ENCODE data around the gene CCDC122.

The CCDC122 gene

DNA sequence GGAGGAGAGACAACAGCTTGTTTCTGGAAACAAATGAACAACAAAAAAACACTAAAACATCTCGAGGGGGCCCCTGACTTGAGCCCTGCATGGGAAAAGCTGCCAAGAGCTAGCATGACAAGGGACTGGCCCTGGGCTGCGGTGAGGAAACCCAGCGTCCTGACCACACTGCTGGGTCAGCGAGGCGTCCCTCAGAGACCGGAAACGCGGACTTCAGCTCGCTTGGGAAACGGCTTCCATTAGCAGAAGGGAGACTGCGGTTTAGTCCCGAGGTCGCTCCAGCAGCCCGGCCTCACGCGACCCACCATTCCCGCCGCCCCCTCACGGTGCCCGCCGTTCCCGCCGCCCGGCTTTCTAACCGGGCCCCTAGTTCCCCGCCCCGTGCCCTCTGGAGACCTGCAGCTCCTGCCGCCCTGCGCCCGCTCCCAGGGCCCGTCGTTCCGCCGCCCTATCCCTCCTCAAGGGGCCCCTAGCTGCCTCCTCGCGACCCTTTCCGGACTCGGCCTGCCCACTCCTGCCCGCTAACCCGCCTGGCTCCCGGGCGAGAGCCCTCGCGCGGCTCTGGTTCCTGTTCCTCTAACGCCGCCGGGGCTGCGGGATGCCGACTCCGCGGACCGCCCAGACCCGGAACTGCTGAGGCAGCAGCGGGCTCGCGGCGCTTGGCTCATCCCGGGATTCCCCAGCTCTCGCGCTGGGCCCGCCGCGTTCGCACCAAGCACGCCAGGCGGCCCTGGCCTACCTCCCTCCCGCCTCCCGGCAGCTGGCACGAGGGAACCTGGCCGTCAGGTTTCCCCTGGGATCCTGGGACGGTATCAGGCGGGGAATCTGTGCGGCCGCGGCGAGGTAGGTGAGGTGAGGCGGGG is at the start of gene CCDC122:
Gene CCDC122 (minus strand): TSS at position 849 of the 863 bp plus-strand sequence. CDS start 10,364 bp downstream, outside the sequence.
- peak; percentile 67 to 69 for DNase-seq

DNA sequence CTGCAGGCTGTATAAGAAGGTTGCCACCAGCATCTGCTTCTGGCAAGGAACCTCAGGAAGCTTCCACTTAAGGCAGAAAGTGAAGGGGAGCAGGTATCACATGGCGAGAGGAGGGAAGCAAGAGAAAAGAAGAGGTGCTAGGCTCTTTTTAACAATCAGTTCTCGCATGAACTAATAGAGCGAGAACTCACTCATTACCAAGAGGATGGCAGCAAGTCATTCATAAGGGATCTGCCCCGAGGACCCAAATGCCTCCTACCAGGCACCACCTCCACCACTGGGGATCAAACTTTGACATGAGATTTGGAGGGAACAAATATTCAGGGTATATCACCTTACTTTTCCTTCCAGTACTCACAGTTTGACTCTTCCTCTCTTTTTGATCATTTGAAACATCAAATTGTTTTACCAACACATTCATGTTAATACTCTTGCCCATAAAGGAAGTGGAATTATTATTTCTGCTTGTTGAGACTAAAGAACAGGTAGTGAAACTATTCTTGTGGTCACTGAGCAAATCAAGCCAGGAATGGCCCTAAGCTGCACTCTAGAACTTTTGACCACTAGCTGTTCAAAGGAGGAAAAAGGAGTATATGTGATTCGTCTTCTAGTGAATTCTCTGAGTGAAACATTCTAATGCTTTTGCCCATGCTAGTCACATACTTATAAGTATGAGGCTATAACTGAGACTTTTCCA is 45.2 kb upstream of the CCDC122 start:
- DNase-seq = no peak

DNA sequence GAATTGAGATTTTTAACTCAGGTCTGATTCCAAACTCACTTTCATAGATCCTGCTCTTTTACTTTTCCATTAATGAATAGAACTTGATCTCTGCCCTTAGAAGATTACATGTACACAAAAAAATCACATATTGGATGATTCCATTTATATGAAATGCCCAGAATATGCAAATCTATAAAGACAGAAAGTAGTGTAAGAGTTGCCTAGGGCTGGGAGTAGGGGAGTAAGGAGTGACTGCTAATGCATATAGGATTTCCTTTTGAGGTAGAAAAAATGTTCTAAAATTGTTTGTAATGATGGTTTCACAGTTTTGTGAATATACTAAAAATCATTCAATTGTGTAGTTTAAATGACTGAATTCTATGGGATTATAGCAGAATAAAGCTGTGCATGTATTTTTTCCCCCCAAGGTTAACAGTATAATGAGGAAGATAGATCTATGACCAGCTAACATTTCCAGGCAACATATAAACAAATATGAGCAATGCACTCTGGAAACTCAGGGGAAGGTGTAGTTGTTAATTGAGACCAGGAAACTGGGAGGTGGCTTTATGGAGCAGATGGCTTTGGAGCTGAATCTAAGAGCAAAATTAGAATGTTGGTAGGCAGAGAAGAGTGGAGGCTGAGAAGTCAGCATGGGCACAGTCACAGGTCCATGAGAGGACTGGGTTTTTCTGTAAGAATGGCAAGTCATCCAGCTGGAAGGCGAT is 41.6 kb upstream of the CCDC122 start:
- no peak for DNase-seq

DNA sequence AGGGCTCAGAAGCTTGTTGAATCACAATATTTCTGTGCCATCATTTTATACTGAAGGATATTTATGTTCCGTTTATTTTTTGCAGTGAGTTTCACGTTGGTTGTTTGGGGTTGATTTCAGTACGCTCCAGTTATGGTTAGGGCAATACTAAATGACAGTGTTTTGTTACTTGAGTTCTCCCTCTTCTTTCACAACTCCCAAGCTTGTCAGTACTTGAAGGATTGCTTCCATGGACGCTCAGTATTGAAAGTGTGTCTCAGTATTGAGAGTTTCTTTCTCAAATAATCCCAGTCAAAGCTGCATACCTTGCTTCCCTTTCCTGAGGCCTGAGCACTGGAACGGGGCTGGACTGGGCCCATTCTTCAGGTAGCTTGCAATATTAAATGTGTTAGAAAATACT is 39.1 kb upstream of the CCDC122 start:
- DNase-seq = no peak

DNA sequence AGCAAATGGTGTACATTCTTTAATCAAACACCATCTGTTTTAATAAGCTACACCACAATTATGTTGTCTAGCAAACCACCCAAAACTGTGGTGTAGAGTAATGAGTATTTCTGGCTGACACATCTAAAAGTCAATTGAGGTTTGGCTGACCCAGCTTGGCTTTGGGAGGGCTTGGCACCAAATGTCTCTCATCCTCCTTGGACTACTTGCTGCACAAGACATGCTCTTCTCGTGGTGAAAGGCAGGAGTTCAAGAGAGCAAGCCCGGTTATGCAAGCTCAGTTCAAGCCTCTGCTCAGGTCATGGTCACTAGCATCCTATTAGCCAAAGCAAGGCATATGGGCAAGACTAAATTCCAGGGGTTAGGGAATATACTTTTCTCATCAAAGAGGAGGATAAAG is 37.3 kb upstream of the CCDC122 start:
- no peak for DNase-seq

DNA sequence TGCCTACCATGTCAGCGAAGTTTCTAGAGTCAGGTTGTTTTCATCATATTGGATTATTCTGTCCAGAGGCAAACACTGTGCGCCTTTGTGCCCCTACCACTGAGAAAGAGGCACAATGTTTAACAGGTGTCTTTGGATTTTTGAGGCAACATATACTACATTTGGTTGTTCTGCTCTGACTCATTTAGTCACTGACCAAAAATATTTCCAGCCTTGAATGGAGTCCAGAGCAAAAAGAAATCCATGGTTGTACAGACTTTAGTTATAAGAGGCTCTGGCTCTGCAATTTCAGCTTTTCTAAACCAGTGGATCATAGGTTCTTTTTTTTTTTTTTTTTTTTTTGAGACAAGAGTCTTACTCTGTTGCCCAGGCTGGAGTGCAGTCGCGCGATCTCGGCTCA is 35.9 kb upstream of the CCDC122 start:
- no peak for DNase-seq

DNA sequence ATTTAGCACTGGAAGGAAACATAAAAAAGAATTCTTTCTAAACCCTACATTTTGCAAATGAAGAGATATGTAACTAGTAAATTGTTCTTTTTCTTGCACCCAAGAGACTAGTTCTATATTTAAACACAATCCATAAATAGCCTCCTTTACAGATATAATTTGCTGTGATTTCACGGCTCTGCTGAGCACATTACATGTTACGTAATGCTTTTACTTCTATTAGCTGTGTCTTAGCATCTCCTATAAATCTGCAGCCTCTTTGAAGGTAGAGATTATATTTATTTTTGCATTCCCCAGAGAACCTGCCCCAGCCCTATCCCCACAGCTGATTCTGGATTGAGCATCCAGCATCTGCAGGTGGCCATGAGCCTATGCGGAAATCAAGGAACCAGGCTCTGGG is 32.3 kb upstream of the CCDC122 start:
- no peak for DNase-seq

DNA sequence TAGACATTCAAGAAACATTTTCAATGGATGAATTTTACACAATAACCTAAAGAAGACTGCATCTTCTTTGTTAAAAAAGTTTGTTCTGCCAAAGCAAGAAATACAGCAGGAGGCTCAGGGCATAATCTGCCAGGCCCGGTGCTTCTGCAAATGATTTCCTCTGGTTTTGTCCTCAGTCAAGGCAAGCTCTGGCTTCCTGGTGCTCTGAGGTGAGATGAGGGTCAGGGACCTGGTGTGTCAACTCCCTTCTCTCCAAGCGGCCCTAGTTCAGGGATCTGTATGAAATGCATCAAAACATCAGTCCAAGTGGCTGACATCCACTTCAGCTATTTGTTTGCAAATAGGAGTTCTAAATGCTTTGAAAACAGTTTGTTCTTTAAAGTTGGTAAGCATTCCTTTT is 31.7 kb upstream of the CCDC122 start:
- no peak for DNase-seq

DNA sequence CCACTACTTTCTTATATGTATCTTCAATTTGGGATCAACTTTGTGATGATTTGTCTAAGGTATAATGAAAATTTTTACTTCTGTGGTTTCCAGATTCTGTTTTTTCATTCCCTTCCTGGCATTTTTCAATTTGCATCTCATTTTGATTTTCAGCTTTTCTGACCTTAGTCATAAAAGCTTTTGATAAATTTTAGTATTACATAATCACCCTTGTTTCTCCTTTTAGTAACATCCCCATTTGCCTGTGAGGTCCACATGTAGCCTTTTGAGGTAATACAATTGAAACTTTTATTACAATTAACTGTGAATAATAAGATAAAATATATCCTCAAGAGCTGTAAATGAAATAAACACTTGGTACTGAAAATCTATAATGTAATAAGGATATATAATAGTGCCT is 31.3 kb upstream of the CCDC122 start:
- no peak for DNase-seq

DNA sequence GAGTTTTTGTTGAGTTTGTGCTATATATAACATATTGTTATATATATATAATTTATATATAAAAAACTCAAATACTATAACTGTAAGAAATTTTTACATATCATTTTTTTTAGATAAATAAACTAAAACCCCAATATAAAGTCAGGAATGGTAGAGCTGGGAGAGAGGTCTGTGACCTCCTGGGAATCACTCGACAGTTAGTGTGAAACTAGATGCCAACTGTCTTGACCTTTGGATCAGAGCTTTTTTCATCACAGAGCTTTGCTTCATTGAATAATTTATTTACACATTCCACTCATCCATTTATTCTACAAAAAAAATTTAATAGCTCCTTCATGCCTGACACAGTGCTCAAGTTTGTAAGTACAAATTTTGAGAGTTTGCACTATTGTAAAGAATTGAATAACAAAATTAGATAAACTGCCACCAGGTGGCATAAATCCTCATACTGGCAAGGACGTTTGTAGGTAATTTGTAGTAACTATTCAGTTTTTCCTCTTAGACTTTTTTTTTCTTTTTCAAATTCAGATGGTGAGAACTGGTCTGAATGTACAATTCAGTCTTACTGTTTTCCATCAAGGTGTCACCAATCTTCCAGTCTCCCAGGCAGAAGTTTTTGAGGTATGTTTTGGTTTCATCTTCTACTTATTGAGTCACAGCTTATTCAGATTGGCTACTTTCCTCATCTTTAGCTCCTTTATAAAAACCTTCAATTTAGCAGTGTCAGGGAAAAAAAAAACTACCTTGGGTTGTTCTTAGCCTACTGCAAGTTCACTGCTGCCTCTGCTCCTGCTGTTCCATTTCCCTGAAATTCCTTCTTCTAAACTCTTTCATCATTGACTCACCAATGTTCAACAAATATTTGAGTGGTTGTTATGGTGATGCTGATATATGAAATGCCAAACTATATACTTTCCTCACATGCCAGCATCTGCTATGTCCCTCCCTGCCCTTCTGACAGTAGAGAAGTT is 28.9 kb upstream of the CCDC122 start:
- no peak for DNase-seq

DNA sequence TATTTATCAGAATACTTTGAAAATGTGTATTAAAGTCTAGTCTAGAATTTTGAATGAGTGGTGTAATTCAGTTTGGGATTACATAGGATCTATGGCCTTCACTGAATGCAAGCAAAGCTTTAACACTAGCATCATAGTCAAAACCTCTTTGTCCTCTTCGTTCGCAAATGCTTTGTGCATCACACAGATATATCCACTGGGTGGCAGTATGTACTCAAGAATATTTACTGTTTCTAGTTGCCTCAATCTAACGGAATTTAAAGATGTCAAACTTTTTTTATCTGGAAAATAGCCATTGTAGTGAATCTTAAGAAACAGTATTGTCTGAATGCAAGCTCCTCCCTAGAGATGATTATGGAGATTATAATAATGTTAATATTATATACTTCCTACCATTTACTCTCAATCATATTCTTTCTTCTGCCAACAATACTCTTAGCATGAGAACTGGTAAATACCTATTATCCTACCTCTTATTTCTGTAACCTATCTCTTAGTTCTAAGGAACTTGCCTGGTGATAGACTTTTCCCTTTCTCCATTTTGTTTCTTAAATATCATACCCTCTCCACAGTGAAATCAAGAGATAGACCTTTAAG is 26.0 kb upstream of the CCDC122 start:
- peak; percentile 2 to 18 for DNase-seq

DNA sequence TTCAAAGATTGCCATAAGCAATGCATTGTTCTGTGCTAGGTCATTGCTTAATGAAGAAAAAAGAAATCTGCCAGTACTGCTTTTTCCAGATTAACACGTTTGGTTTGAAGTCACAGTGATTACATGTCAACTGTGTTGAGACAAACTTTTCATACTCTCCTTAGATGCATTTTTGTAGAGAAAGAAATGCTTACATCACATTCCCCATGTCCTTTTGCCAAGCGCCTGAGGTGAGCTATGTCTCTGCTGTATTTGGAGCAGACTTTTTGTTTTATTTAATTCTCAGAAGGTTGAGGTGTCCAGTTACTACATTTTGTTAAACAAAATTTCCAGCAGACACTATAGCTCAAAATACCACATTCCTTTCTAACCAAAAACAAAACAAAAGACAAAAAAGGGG is 16.4 kb upstream of the CCDC122 start:
- no peak for DNase-seq

DNA sequence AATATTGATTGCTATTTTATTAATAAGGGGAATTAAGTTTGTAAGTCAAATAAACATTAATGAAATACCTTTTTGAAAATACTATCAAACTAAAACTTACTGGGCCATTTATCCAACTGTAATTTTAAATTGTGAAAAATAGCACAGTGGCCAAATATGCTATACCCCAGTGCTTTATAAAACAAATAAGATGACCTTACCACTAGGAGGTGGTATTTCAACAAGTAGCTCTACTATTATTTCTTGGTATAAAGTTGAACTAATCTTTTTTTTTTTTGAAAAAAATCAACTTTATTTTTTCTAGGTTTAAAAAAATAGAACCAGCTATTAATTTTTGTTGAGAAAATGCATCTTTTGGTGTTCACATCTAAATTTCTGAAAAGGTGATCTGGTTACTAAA is 14.9 kb upstream of the CCDC122 start:
- no peak for DNase-seq

DNA sequence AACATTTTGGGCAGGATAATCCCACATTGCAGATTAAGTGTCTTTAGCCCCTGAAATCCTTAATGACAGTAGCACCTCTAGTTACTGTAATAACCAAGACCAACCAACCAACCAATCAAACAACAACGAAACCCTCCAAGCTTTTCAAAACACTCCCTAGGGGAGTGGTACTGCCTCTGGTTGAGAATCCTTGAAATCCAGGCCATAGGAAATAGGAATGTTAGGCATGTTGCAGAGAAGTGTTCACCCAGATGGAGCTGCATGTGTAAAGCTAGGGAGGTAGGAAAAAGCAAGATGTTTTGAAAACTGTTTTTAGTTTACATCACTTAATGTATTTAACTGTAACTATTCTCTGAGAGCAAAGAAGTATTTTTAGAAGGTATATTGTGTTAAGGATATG is 4.7 kb upstream of the CCDC122 start:
- no peak for DNase-seq

DNA sequence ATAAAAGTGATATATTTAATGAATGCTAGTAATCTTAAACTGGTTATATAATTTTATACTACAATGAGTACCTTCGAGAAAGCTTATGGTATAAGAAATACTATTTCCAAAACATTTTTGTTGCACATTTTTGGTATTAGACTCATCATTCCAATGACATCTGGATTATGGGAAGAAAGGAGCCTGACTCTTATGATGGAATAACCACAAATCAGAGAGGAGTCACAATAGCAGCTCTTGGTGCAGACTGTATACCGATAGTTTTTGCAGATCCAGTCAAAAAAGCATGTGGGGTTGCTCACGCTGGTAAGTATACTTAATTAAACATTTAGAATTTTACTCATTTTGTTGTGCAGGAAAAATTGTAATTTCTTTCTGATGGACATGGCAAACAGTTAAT is 4.1 kb upstream of the CCDC122 start:
- no peak for DNase-seq

DNA sequence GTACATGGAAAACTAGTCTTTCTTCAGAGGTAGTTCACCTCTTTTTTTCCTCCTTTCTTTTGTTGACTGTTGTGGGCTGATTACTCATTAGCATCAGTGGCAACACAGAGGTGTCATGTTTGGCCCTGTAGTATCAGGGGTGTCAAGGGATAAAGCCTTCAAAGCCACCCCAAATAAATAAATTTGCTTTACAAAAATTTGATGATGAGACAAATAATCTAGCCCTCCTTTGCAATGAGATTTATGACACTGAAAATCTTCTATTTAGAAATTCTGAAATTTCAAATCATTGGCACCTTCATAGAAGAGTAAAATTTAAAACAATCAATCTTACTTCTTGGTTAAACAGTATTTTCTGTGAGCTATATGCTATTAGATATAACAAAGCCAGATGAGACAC is 2.0 kb upstream of the CCDC122 start:
- DNase-seq = no peak

DNA sequence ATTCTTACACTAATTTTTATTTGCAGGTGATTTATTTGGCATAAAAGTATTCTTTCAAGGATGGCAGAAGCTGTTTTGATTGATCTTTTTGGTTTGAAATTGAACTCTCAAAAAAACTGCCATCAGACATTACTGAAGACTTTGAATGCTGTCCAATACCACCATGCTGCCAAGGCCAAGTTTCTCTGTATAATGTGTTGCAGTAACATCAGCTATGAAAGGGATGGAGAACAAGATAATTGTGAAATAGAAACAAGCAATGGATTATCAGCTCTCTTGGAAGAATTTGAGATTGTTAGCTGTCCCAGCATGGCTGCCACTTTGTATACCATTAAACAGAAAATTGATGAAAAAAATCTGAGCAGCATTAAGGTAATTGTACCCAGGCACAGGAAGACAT is 1.4 kb upstream of the CCDC122 start:
- no peak for DNase-seq

DNA sequence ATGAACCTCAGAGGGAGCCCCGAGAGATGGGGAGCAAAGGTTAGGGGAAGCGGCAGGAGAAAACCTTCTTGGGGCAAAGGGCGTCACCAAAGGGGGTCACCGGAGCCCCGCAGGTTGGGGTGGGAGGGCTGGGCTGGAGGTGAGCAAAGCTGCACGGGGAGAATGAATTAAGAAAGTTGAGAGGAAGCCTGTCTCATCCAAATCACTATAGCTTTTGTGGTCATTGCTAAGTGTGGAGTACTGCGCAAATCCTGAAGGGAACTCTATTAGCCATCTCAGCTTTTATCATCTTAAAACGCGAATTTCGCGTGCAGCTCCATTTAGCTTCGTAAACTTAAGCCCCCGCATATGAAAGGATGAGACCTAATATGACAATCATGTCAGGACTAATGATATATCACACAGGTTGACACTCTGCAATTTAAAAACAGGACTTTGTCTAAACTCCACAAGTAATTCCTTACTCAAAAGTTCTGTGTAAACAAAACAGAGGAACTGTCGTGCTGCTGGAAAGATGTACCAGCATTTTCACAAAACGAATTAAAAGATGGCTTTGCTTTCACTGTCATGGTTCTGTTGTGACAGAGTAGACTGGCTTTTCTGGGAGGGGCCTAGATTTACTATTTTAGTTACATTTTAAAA is 795 bp upstream of the CCDC122 start:
- DNase-seq = no peak

DNA sequence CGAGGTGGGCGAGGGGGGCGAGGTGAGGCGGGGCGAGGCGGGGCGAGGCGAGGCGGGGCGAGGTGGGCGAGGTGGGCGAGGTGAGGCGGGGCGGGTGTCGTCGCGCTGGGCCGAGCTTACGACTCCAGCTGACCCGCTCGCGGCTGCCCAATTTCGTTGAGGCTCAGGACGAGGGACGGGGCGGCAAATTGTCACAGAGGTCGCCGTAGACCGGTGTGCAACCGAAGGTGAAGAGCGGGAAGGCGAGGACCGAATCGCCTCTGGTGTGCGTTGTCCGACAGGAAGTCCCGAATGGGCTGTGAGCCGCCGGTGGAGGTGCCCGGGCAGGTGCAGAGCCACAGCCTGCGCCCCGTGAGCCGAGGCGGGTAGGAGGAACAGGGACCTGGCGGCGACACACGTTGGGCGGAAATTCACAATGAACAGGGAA is 228 bp upstream of the CCDC122 start, which contains the start of gene LACC1:
Gene LACC1 (plus strand): TSS at position 150 of the 427 bp plus-strand sequence. CDS start 1,082 bp downstream, outside the sequence.
- peak in 1 of 2 donors; percentile 24 for DNase-seq

DNA sequence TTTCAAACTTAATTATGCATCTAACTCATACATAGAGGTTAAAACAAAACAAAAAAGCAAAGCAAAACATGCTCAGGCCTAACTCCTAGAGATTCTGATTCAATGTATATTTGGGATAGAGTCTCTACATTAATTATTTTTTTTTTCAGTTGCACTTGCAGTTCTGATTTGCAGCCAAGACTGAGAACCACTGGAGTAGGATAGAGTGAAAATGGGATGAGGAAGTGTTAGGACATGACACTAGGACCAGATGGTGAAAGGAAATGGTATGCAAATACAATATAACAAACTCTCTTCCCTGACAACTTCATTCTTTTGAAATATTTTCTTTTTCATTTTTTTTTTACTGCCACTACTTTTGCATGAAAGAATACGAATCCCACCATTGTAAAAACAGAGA is 1.8 kb downstream of the CCDC122 start:
- DNase-seq = no peak

DNA sequence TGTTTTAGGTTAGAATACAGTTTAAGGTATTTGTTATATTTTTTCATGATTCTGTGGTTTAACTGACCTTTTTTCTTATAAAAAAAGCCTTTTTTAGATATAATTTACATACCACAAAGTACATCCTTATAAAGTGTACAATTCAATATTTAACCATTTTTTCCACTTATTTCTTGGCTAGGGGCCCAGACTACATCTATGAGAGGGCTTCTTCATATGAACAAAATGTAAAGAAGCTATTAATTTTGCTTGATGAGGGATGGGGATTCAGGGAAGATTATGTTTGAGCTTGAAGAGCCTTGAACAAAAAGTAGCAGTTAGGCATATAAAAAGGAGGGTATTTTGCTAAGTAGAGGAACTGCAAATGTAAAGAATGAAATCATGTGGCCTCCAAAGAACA is 2.2 kb downstream of the CCDC122 start:
- no peak for DNase-seq

All from stimulated activated CD4-positive, alpha-beta T cell treated with anti-CD3 and anti-CD28 coated beads, Interleukin-2, amount 100 ng/mL, for 48 hours (primary cell).